Thyroid gland (tissue), 4 donors: ENCODE data around the gene ZFP92. TPM values are rescaled to one million over a fixed set of nuclear protein-coding genes. Genes with fewer than 3 reads are reported as not detected.

Experiments used
- DNase-seq, 2 donors: peaks; one replicate each; pipeline ENCODE4 v3.0.0-alpha.2; 2019
- H3K27ac ChIP-seq, 3 donors: fragments of 200-600 bp; sonication (generic); 1 replicate in 2 of 3; 2 replicates in 1 of 3; pipeline ENCODE4 v1.5.1; 2016 to 2019; ENCODE audit warnings: mild to moderate bottlenecking in 1 of 3, moderate library complexity in 1 of 3
- H3K27me3 ChIP-seq: fragments of 200-600 bp; sonication (generic); one replicate; pipeline ENCODE4 v1.5.1; 2019
- H3K36me3 ChIP-seq, 2 donors: fragments of 200-600 bp; sonication (generic); one replicate each; pipeline ENCODE4 v1.5.1; 2016 to 2019
- H3K4me1 ChIP-seq, 2 donors: fragments of 200-600 bp; sonication (generic); one replicate each; pipeline ENCODE4 v1.5.1; 2017 to 2019
- H3K4me3 ChIP-seq, 3 donors: fragments of 200-600 bp; sonication (generic); replicated peaks in 1 of 3; 1 replicate in 2 of 3; 2 replicates in 1 of 3; pipeline ENCODE4 v1.5.1; 2016; ENCODE audit warnings: mild to moderate bottlenecking in 1 of 3
- H3K9me3 ChIP-seq: fragments of 200-600 bp; sonication (generic); one replicate; pipeline ENCODE4 v1.5.1; 2017
- CTCF ChIP-seq, 6 experiments: fragments of 200-600 bp in 3 of 6; fragments of 450-650 bp in 3 of 6; sonication (generic) in 3 of 6; IDR thresholded peaks; one replicate each; pipeline ENCODE4 v1.5.1; 2016 to 2019; ENCODE audit warnings: antibody characterized with exemption in 6 of 6, mild to moderate bottlenecking in 2 of 6, inconsistent platforms in 1 of 6, moderate library complexity in 1 of 6
- POLR2A ChIP-seq, 2 donors: fragments of 450-650 bp; IDR thresholded peaks; one replicate each; pipeline ENCODE4 v1.6.1; 2017; ENCODE audit warnings: antibody characterized with exemption in 2 of 2, mild to moderate bottlenecking in 2 of 2, moderate library complexity in 1 of 2
- WGBS, 2 donors: methylation state at CpG; one replicate each; pipeline ENCODE4 v1.1.5; 2017; 5-methylcytosine and 5-hydroxymethylcytosine counted together
- intact Hi-C: fragments of 100-400 bp; cut with DNase I; formaldehyde crosslinking; loops from one replicate; pipeline ENCODE4 v1.15.1; 2023
- total RNA-seq, 4 donors: library from RNA; depleted of rRNA; stranded (reverse); fragments of >200 nt; gene quantifications; one replicate each; pipeline ENCODE4 v1.2.3, GENCODE V29; 2016

Gene ZFP92
- total RNA-seq, 4 donors from 2014 or later, result 1.1 to 1.8 (median 1.4) TPM

GRCh38 chrX:153395613-153396319 is 15.5 kb upstream of the ZFP92 start:
- no peak for DNase-seq
- Histone ChIP-seq H3K4me3 (no peak overlapping the region), H3K27me3 (no peaks in the 10 kb centered on the region), H3K27ac (no peak overlapping the region), H3K9me3 (no peaks in the 10 kb centered on the region), H3K36me3 (no peaks in the 10 kb centered on the region), H3K4me1 (no peaks in the 10 kb centered on the region)
- intact Hi-C loops, result no loop called here
- 80 to 88% methylated on average over 1 to 19 of the region's 26 CpGs for WGBS, 2 donors
- TF ChIP-seq CTCF (IDR thresholded peaks at IDR 0.05), result no peak
- TF ChIP-seq POLR2A (IDR thresholded peaks at IDR 0.05), result no peak

- TF ChIP-seq POLR2A (IDR thresholded peaks at IDR 0.05), result no peak
- no peak for TF ChIP-seq CTCF (IDR thresholded peaks at IDR 0.05)
- Histone ChIP-seq H3K4me1 (no peaks in the 10 kb centered on the region), H3K27me3 (no peaks in the 10 kb centered on the region), H3K36me3 (no peaks in the 10 kb centered on the region), H3K9me3 (no peaks in the 10 kb centered on the region), H3K4me3 (no peak overlapping the region), H3K27ac (no peak overlapping the region)
- intact Hi-C loops, result no loop called here
- no peak for DNase-seq
- WGBS, 2 donors, result 80 to 93% methylated on average over 1 to 4 of the region's 26 CpGs
These were observed 14.7 kb upstream of the ZFP92 start for GRCh38 chrX:153396320-153397195.

- Histone ChIP-seq H3K9me3 (no peaks in the 10 kb centered on the region), H3K4me1 (no peaks in the 10 kb centered on the region), H3K27ac (no peak overlapping the region), H3K27me3 (no peaks in the 10 kb centered on the region), H3K36me3 (no peaks in the 10 kb centered on the region), H3K4me3 (no peak overlapping the region)
- no peak for DNase-seq
- intact Hi-C loops, result no loop called here
- TF ChIP-seq POLR2A (IDR thresholded peaks at IDR 0.05) (no peak), CTCF (IDR thresholded peaks at IDR 0.05) (no peak)
- 82 to 92% methylated on average over 11 to 14 of the region's 27 CpGs for WGBS, 2 donors
These were observed 13.9 kb upstream of the ZFP92 start for GRCh38 chrX:153397256-153397960.

GRCh38 chrX:153398275-153398960 is 12.9 kb upstream of the ZFP92 start:
- Histone ChIP-seq H3K4me3 (no peak overlapping the region), H3K36me3 (no peaks in the 10 kb centered on the region), H3K9me3 (no peaks in the 10 kb centered on the region), H3K27ac (no peak overlapping the region), H3K4me1 (no peaks in the 10 kb centered on the region), H3K27me3 (no peaks in the 10 kb centered on the region)
- TF ChIP-seq CTCF (IDR thresholded peaks at IDR 0.05), result no peak
- TF ChIP-seq POLR2A (IDR thresholded peaks at IDR 0.05), result no peak
- 68 to 80% methylated on average over 5 to 11 of the region's 17 CpGs for WGBS, 2 donors
- DNase-seq, result no peak
- intact Hi-C loops, result no loop called here
